Measurements from ENCODE around the gene ILF2. TPM values are rescaled to one million over a fixed set of nuclear protein-coding genes. Genes with fewer than 3 reads are reported as not detected.
"Not testable (repeated sequence)": the region's sequence is repeated elsewhere in the genome, so short reads cannot be mapped to it uniquely, and the experiment has no call there.

Gene ILF2
- total RNA-seq, 3 donors from 2014 or later: 92.2 to 169 (median 147) TPM

DNA sequence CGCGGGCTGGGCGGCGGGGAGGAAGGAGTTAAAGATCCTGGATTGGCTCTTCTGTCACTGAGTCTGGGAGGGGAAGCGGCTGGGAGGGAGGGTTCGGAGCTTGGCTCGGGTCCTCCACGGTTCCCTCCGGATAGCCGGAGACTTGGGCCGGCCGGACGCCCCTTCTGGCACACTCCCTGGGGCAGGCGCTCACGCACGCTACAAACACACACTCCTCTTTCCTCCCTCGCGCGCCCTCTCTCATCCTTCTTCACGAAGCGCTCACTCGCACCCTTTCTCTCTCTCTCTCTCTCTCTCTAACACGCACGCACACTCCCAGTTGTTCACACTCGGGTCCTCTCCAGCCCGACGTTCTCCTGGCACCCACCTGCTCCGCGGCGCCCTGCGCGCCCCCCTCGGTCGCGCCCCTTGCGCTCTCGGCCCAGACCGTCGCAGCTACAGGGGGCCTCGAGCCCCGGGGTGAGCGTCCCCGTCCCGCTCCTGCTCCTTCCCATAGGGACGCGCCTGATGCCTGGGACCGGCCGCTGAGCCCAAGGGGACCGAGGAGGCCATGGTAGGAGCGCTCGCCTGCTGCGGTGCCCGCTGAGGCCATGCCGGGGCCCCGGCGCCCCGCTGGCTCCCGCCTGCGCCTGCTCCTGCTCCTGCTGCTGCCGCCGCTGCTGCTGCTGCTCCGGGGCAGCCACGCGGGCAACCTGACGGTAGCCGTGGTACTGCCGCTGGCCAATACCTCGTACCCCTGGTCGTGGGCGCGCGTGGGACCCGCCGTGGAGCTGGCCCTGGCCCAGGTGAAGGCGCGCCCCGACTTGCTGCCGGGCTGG, 7.9 kb upstream of the ILF2 start, which contains the start of gene NPR1:
TSS of gene NPR1 (plus strand) at position 170 of the 818 bp plus-strand sequence. CDS start at position 591, 421 bp downstream.
- Histone ChIP-seq H3K9me3 (no peaks in the 10 kb centered on the region), H3K27ac (peak within 1 kb of the TSS; percentile 29 to 68), H3K27me3 (peaks cover 0 to 10% of the 10 kb centered on the region in 2 donors), H3K4me1 (peaks cover 7 to 10% of the 10 kb centered on the region in 2 donors), H3K4me3 (peak within 1 kb of the TSS; percentile 62 to 92 (median 69)), H3K36me3 (no peaks in the 10 kb centered on the region)
- TF ChIP-seq, protein P1, sequence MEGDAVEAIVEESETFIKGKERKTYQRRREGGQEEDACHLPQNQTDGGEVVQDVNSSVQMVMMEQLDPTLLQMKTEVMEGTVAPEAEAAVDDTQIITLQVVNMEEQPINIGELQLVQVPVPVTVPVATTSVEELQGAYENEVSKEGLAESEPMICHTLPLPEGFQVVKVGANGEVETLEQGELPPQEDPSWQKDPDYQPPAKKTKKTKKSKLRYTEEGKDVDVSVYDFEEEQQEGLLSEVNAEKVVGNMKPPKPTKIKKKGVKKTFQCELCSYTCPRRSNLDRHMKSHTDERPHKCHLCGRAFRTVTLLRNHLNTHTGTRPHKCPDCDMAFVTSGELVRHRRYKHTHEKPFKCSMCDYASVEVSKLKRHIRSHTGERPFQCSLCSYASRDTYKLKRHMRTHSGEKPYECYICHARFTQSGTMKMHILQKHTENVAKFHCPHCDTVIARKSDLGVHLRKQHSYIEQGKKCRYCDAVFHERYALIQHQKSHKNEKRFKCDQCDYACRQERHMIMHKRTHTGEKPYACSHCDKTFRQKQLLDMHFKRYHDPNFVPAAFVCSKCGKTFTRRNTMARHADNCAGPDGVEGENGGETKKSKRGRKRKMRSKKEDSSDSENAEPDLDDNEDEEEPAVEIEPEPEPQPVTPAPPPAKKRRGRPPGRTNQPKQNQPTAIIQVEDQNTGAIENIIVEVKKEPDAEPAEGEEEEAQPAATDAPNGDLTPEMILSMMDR (IDR thresholded peaks at IDR 0.05): no peak
- TF ChIP-seq POLR2A (IDR thresholded peaks at IDR 0.05) (no peak), POLR2AphosphoS5 (IDR thresholded peaks at IDR 0.05) (no peak)
- DNase-seq (ENCODE audit: low spot score in 2 of 2): no peak
- intact Hi-C loops (cut with DNase I; ENCODE audit: low total_unique reads): loop anchor here (10.0 kb wide), 1 partner anchor 96 kb away; the partner anchor contains the start of gene SLC27A3

GRCh38 chr1:153677718-153678518, 7.1 kb upstream of the ILF2 start:
- DNase-seq (ENCODE audit: low spot score in 2 of 2): no peak
- intact Hi-C loops (cut with DNase I; ENCODE audit: low total_unique reads): loop anchor here (10.0 kb wide), 1 partner anchor 97 kb away; the partner anchor contains the start of gene SLC27A3
- H3K9me3 ChIP-seq: no peaks in the 10 kb centered on the region

GRCh38 chr1:153673511-153673910, 2.7 kb upstream of the ILF2 start:
- H3K4me1 ChIP-seq: peaks cover 5 to 19% of the 10 kb centered on the region in 2 donors
- H3K27me3 ChIP-seq: no peaks in the 10 kb centered on the region
- H3K4me3 ChIP-seq: no peak overlapping the region
- intact Hi-C loops (cut with DNase I; ENCODE audit: low total_unique reads): loop anchor here (10.0 kb wide), 1 partner anchor 101 kb away; the partner anchor contains the start of gene SLC27A3
- H3K9me3 ChIP-seq: no peaks in the 10 kb centered on the region
- TF ChIP-seq, protein P1 (IDR thresholded peaks at IDR 0.05): no peak
- no peak for TF ChIP-seq POLR2A (IDR thresholded peaks at IDR 0.05)
- H3K27ac ChIP-seq: no peak overlapping the region
- no peak for DNase-seq (ENCODE audit: low spot score in 2 of 2)
- H3K36me3 ChIP-seq: no peaks in the 10 kb centered on the region

More at GRCh38 chr1:153677718-153678518, 7.1 kb upstream of the ILF2 start:
- peak overlapping the region; percentile 62 to 92 (median 69) for H3K4me3 ChIP-seq
- peaks cover 0 to 10% of the 10 kb centered on the region in 2 donors for H3K27me3 ChIP-seq
- no peak for TF ChIP-seq POLR2A (IDR thresholded peaks at IDR 0.05)
- TF ChIP-seq, protein P1 (IDR thresholded peaks at IDR 0.05): peak; percentile 80 to 86 (median 84)
- no peak for TF ChIP-seq POLR2AphosphoS5 (IDR thresholded peaks at IDR 0.05)
- peak overlapping the region; percentile 29 to 68 for H3K27ac ChIP-seq
- peaks cover 7 to 10% of the 10 kb centered on the region in 2 donors for H3K4me1 ChIP-seq
- no peaks in the 10 kb centered on the region for H3K36me3 ChIP-seq

DNA sequence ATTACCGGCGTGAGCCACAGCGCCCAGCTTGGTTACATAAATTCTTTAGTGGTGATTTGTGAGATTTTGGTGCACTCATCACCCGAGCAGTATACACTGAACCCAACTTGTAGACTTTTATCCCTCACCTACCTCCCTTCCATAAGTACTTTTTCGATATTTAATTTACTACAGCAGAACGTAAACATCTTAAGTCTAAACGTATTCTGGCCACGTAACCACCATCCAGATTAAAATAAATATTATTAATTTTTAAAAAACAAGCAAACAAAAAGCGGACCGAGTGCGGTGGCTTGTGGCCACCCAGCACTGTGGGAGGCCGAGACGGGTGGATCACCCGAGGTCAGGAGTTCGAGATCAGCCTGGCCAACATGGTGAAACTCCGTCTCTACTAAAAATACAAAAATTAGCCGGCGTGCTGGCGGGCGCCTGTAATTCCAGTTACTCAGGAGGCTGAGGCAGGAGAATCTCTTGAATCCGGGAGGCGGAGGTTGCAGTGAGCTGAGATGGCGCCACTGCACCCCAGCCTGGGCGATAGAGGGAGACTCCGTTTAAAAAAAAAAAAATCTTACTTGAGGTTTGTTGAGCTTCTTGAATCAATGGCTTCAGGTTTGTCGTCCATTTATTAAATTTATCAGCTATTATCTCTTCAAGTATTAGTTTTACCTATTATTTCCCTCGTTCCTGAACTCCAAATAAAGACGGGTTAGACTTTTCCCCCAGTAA, 998 bp upstream of the ILF2 start:
- peak overlapping the region; percentile 85 to 86 for H3K27ac ChIP-seq
- intact Hi-C loops (cut with DNase I; ENCODE audit: low total_unique reads): loop anchor here (10.0 kb wide), 1 partner anchor 103 kb away; the partner anchor contains the start of gene SLC27A3
- not testable (repeated sequence) for H3K27me3 ChIP-seq, H3K36me3 ChIP-seq, H3K9me3 ChIP-seq
- peak overlapping the region; percentile 39 to 84 (median 62) for H3K4me3 ChIP-seq
- TF ChIP-seq, protein P1 (IDR thresholded peaks at IDR 0.05): peak in 1 of 3 donors; percentile 17
- peaks cover 0 to 12% of the 10 kb centered on the region in 2 donors for H3K4me1 ChIP-seq
- peak in 1 of 2 donors; percentile 62 for DNase-seq (ENCODE audit: low spot score in 2 of 2)

Data from breast epithelium (tissue), 4 donors.